ENCODE results near the gene FAT3.

Gene FAT3

DNA sequence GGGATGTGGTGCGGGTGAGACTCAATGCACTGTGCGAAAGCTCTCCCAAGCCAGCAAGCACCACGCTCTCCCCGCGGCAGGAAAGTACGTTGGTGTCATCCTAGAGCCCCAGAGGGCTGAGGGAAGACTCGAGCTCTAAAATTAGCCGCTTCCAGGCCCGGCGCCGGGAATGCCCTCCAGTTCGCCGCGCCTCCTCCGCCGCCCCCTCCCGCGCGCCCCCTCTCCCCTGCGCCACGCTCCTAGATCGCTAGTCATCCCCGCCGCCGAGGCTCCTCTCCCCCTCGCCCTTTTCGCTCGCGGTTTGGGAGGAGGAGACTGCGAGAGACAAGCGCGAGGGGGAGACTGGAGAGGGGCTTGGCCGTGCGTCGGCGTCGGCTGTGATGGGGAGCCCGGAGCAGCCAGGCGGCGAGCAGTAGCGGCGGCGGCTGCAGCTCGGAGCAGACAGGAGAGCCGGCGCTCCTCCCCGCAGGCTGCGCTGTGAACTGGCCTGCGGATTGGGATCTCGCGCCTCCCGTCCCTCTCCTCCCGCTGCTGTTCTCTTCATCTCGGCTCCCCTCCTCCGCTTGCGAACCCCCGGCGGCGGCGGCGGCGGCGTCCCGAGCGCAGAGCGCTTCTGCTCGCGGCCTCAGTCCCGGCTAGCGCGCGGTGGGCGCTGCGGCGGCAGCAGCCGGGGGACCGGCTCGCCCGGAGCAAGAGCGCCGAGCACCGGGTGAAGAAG is at the start of gene FAT3:
Gene FAT3, plus strand, starts transcription at position 412 of the 718 bp plus-strand sequence. CDS start 127,295 bp downstream, outside the sequence.
- no peak for DNase-seq
- Mint-ChIP-seq H3K9me3 (peaks cover 0 to 6% of the 10 kb centered on the region in 2 donors), H3K4me3 (peak within 1 kb of the TSS; percentile 63 to 67), H3K27me3 (peaks cover 68 to 76% of the 10 kb centered on the region in 2 donors), H3K36me3 (no peaks in the 10 kb centered on the region), H3K27ac (peak within 1 kb of the TSS; percentile 88), H3K4me1 (peaks cover 5 to 12% of the 10 kb centered on the region in 2 donors)
- ATAC-seq (replicated peaks) = no peak

DNA sequence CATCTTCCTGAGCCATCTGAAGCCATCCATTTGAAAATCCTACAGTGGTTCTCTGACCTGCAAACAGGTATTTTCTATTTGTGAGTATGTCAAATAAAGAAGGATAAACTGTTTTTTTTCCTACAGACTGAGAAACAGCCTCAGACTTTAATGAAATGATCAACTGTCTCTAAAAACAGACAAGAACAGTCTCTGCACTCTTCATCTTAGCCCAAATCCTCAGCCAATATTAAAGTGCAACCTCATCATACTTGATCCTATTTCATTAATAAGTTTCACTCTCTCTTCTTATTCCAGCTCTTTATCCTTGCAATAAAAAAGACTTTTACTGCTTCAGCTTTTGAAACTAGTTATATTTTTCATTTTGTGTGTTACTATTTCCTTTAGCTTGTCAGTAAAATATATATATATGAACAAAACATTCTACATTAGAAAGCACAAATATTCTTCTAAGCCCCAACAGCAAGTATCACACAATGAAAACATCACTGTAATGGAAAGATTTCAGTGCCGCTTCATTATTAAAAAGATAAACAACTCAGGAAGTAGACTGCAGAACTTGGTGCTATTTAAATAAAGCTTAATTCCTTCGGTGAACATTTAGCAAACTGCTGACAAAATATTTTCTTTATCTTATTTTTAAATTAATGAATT is 45.5 kb upstream of the FAT3 start:
- Mint-ChIP-seq H3K4me1 (no peaks in the 10 kb centered on the region), H3K27ac (no peak overlapping the region), H3K4me3 (no peak overlapping the region), H3K36me3 (no peaks in the 10 kb centered on the region), H3K27me3 (no peaks in the 10 kb centered on the region), H3K9me3 (peaks cover 0 to 1% of the 10 kb centered on the region in 2 donors)
- no peak for ATAC-seq (replicated peaks)
- no peak for DNase-seq

DNA sequence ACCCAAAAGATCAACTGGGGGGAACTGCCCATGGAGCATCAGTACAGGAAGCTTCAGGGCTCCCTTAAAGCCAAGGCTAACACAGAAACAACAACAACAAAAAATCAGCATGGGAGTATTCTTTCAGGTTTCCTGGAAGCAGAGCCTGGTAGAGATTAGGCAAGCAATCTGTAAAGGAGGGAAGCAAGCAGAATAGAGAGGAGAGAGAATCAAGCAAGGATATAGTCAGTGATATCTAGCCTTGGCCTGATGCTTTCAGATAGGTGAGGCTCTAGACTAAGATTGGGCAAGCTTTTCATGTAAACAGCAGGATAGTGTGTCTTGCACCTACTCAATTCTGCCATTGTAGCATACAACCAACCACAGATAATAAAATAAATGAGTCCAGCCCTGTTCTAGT is 44.4 kb upstream of the FAT3 start:
- H3K27me3 Mint-ChIP-seq = no peaks in the 10 kb centered on the region
- ATAC-seq (replicated peaks) (no peak), DNase-seq (no peak)
- H3K9me3 Mint-ChIP-seq = peaks cover 1 to 3% of the 10 kb centered on the region in 2 donors
- H3K4me1 Mint-ChIP-seq = no peaks in the 10 kb centered on the region
- no peaks in the 10 kb centered on the region for H3K36me3 Mint-ChIP-seq
- H3K4me3 Mint-ChIP-seq = no peak overlapping the region
- H3K27ac Mint-ChIP-seq = no peak overlapping the region

DNA sequence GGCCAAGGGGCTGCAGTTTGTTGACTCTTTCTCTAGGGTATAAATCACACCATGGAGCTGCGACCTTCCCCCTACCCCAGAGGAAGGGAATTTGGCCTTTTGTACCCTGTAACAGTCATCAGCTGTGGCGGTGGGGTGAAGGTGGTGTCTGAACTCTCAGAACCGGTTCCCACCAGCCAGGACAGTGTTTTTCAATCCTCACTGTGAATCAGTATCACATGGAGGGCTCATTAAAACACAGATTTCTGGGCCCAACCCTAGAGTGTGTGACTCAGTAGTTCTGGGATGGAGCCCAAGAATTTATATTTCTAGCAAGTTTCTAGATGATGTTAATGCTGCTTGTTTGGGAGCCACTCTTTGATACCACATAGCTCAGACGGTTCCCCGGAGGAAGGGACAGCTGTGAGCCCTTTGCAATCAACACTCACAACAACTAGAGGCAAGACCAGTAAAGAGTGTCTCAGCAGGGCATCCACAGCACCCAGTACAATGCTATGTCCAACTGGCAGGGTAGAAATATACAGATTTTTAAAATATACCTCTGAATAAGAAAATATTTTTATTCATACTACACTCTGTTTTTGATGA is 43.9 kb upstream of the FAT3 start:
- ATAC-seq (replicated peaks) = no peak
- H3K27ac Mint-ChIP-seq = no peak overlapping the region
- H3K4me1 Mint-ChIP-seq = no peaks in the 10 kb centered on the region
- H3K27me3 Mint-ChIP-seq = no peaks in the 10 kb centered on the region
- peaks cover 1 to 3% of the 10 kb centered on the region in 2 donors for H3K9me3 Mint-ChIP-seq
- no peak overlapping the region for H3K4me3 Mint-ChIP-seq
- DNase-seq = no peak
- H3K36me3 Mint-ChIP-seq = no peaks in the 10 kb centered on the region

DNA sequence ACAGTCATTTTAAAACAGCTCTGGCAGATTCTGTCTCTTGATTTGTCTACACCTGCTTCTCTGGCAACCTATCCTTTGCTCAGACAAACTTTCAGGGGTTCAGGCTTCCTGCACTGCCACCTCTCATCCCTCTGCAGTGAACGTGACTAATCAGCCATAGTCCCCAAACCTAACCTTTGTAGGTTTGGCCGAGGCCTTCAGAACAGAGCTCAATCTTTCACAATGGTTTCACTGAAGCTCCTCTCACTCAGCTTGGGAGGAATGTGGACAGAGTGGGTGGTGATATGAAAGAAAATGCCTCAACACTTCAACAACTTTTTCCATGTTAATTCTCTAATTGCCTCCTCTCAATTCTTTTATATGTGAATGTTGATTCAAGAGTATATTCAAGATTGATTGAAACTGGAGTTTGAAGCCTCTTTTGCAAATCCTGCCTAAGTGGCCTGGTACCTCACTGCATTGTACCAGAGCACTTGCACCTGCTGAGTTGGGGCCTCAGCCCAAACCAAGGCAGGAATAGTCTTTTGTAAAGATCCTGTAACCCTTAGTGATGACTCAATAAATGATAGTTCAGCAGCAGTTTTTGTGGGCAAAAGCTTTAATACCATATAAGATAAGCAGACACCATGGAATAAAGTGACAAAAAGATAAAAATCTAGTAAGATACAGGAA is 33.9 kb upstream of the FAT3 start:
- no peaks in the 10 kb centered on the region for H3K27me3 Mint-ChIP-seq
- H3K27ac Mint-ChIP-seq = no peak overlapping the region
- H3K36me3 Mint-ChIP-seq = no peaks in the 10 kb centered on the region
- no peak for DNase-seq
- no peak for ATAC-seq (replicated peaks)
- peaks cover 0 to 6% of the 10 kb centered on the region in 2 donors for H3K9me3 Mint-ChIP-seq
- no peaks in the 10 kb centered on the region for H3K4me1 Mint-ChIP-seq
- H3K4me3 Mint-ChIP-seq = no peak overlapping the region

DNA sequence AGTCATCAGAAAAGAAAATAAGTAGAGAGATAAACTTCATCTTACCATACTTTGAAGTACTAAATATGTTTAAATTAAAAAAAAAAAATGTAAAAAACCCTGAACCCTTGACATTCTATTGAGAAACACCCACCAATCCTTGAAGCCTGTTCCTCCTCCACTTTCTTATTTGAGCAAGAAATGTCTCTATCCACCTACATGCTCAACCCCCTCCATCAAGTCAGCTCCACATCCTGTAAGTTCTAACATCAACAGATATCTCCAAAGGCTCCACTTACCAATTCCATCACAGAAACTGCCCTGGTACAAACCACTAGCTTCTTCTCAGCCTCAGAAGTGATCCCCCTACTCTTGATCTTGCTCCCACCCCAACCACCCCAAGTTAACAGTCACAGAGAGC is 32.5 kb upstream of the FAT3 start:
- DNase-seq (no peak), ATAC-seq (replicated peaks) (no peak)
- Mint-ChIP-seq H3K9me3 (peaks cover 0 to 6% of the 10 kb centered on the region in 2 donors), H3K36me3 (no peaks in the 10 kb centered on the region), H3K4me3 (no peak overlapping the region), H3K4me1 (no peaks in the 10 kb centered on the region), H3K27ac (no peak overlapping the region), H3K27me3 (no peaks in the 10 kb centered on the region)

DNA sequence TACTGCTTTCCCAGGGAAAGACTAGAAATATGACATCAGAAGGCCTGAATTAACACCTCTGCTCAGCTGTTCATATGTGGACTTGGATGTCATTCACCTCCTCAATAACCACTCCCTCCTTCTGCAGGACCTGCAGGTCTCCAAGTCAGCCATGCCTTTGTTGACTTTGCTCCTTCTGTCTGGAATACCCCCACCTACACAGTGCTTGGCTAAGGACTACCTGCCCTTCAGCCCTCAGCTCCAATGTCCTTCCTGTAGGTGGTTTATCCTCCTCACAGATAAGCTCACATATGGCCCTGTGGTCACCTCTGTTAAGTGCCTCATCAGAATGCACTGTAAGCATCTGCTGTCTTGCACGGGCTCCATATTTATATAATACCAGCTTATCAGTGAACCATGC is 26.4 kb upstream of the FAT3 start:
- DNase-seq = no peak
- Mint-ChIP-seq H3K9me3 (peaks cover 0 to 4% of the 10 kb centered on the region in 2 donors), H3K4me3 (no peak overlapping the region), H3K27me3 (no peaks in the 10 kb centered on the region), H3K36me3 (no peaks in the 10 kb centered on the region), H3K4me1 (no peaks in the 10 kb centered on the region), H3K27ac (no peak overlapping the region)
- no peak for ATAC-seq (replicated peaks)

DNA sequence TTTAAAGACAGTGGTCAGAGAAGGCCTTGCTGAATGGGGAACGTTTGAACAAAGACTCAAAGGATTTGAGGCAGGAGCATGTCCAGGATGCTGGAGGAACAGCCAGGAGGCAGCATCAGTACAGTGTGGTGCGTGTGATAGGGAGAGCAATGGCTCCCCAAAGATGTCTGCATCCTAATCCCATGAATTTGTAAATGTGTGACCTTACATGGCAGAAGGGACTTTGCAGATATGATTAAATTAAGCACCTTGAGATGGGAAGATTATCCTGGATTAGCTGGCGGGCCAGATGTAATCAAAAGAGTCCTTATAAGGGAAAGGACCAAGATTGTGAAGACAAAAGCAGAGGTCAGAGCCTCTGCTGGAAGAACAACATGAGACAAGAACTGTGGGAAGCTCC is 24.6 kb upstream of the FAT3 start:
- ATAC-seq (replicated peaks) (no peak), DNase-seq (no peak)
- Mint-ChIP-seq H3K27ac (no peak overlapping the region), H3K27me3 (peaks cover 0 to 5% of the 10 kb centered on the region in 2 donors), H3K9me3 (peaks cover 4% of the 10 kb centered on the region in 2 donors), H3K4me1 (no peaks in the 10 kb centered on the region), H3K36me3 (no peaks in the 10 kb centered on the region), H3K4me3 (no peak overlapping the region)

DNA sequence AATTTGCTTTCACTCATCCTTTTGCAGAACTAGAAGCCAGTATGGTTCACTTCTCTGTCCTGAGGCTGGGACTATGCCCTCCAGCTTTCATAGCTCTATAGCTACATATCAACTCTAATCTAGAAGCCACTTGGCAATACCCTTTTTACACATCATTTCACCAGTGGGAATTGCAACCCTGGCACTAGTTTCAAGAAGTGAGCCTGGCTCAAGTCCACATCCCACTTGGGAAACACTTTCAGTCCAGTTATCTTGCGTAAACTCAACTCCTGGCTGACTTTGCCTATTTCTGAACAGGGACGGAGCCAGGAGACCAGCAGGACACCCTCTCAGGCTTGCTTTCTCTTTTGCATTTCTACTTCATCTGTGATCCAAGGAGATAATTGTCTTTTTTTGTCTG is 19.9 kb upstream of the FAT3 start:
- Mint-ChIP-seq H3K4me1 (no peaks in the 10 kb centered on the region), H3K36me3 (no peaks in the 10 kb centered on the region), H3K27me3 (peaks cover 0 to 5% of the 10 kb centered on the region in 2 donors), H3K4me3 (no peak overlapping the region), H3K9me3 (peaks cover 8 to 9% of the 10 kb centered on the region in 2 donors), H3K27ac (no peak overlapping the region)
- no peak for DNase-seq
- ATAC-seq (replicated peaks) = no peak

DNA sequence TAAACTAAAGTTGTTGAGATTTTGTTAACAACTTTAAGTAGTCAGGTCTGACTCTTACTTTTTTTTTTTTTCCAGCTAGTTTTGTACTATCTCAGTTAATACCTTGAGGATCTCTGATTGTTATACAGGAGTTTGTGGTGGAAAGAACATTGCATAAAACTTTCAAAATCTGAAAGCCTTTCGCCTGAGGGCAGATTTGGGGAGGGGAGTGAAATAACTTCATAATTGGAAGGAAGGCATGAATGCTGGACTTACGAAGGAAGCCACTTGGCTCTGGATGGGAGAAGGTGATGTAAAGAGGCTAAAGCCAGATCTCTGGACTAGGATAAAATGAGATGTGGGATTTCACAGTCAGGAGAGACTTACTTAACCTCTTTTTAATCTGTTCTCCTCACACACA is 18.2 kb upstream of the FAT3 start:
- no peaks in the 10 kb centered on the region for H3K36me3 Mint-ChIP-seq
- no peak overlapping the region for H3K27ac Mint-ChIP-seq
- ATAC-seq (replicated peaks) (no peak), DNase-seq (no peak)
- H3K4me3 Mint-ChIP-seq = no peak overlapping the region
- H3K9me3 Mint-ChIP-seq = peaks cover 5 to 8% of the 10 kb centered on the region in 2 donors
- H3K27me3 Mint-ChIP-seq = peaks cover 0 to 5% of the 10 kb centered on the region in 2 donors
- no peaks in the 10 kb centered on the region for H3K4me1 Mint-ChIP-seq

DNA sequence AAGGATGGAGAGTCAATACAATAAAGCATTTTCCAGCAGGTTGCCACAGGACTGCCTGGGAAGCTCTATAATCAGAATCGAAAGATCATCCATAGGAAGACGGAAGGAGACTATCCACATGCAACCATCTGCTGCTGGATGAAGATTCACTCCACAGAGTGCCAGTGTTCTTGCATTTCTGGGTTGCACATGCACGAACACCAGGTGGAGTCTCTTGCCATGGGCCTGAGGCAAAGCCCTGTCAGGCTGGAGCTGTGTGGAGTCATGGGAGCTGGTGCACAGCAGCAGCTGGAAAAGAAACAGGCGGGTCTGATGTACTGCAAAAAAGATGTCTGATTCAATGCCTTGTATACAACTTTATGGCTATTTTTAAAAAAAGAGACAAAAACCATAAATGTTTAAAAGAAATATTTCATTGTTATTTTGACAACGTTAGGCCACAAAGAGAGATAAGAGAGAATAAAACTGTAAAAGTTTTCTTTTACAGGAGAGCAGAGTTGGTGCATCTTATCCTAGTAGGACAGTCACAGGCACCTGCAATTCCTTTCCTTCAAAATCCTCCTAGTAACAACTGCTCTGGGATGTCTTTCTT is 12.9 kb upstream of the FAT3 start:
- ATAC-seq (replicated peaks) (no peak), DNase-seq (no peak)
- Mint-ChIP-seq H3K27ac (no peak overlapping the region), H3K9me3 (no peaks in the 10 kb centered on the region), H3K4me3 (no peak overlapping the region), H3K27me3 (no peaks in the 10 kb centered on the region), H3K4me1 (no peaks in the 10 kb centered on the region), H3K36me3 (no peaks in the 10 kb centered on the region)

DNA sequence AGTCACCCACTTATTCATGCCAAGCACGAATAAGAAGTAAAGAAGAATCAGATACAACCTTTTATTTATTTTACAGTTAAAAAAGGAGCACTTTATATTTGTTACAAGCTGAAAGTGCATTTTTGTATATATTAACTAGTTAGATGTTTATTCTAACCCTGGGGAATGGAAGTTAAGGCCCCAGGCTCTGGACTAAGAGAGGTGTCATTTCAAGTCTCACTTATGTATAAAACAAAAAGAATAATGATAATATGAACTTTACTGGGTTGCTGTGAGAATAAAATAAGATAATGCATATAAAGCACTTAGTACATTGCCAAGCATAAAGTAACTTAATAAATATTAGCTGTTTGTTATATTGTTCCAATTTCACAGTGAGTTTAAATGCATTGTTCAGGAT is 12.1 kb upstream of the FAT3 start:
- H3K36me3 Mint-ChIP-seq = no peaks in the 10 kb centered on the region
- DNase-seq (no peak), ATAC-seq (replicated peaks) (no peak)
- H3K27me3 Mint-ChIP-seq = no peaks in the 10 kb centered on the region
- H3K4me3 Mint-ChIP-seq = no peak overlapping the region
- H3K27ac Mint-ChIP-seq = no peak overlapping the region
- no peaks in the 10 kb centered on the region for H3K4me1 Mint-ChIP-seq
- H3K9me3 Mint-ChIP-seq = peaks cover 0 to 1% of the 10 kb centered on the region in 2 donors

DNA sequence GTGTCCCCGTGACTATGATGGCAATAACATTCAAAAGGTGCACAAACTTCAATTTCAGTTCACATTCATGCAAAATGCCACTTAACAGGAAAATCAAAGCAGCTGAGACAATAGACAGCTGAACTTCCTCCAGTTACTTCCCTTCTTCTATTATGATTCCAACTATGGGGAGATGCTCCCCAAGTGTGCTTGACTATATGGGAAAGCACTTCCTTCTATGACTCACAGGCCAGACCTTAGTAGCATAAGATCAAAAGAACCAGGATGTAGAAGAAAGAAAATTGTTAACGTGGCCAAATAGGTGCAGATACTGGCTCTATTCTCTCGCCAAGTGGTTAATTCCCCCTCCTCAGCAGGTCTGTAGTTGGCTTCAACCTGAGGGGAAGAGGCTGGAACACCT is 7.8 kb upstream of the FAT3 start:
- DNase-seq (no peak), ATAC-seq (replicated peaks) (no peak)
- H3K4me3 Mint-ChIP-seq = no peak overlapping the region
- H3K27me3 Mint-ChIP-seq = peaks cover 12% of the 10 kb centered on the region in 2 donors
- peaks cover 1 to 6% of the 10 kb centered on the region in 2 donors for H3K9me3 Mint-ChIP-seq
- no peak overlapping the region for H3K27ac Mint-ChIP-seq
- no peaks in the 10 kb centered on the region for H3K36me3 Mint-ChIP-seq
- no peaks in the 10 kb centered on the region for H3K4me1 Mint-ChIP-seq

DNA sequence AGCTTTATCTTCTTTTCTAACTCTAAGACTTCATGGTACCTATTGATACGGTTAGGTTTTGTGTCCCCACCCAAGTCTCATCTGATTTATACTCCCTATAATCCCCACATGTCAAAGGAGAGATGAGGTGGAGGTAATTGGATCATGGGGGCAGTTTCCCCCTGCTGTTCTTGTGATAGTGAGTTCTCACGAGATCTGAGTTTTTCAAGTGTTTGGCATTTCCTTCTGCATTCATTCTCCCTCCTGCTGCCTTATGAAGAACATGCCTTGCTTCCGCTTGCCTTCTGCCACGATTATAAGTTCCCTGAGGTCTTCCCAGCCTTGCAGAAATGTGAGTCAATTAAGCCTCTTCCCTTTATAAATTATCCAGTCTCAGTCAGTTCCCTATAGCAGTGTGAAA is 5.1 kb upstream of the FAT3 start:
- no peak overlapping the region for H3K4me3 Mint-ChIP-seq
- H3K9me3 Mint-ChIP-seq = peaks cover 1 to 6% of the 10 kb centered on the region in 2 donors
- H3K36me3 Mint-ChIP-seq = no peaks in the 10 kb centered on the region
- H3K27me3 Mint-ChIP-seq = peaks cover 35 to 37% of the 10 kb centered on the region in 2 donors
- H3K27ac Mint-ChIP-seq = no peak overlapping the region
- H3K4me1 Mint-ChIP-seq = peaks cover 0 to 2% of the 10 kb centered on the region in 2 donors
- DNase-seq = no peak
- ATAC-seq (replicated peaks) = no peak
